SJCRH30 (cell line): Measurements from ENCODE around the gene TRDN. TPM values are rescaled to one million over a fixed set of nuclear protein-coding genes. Genes with fewer than 3 reads are reported as not detected.
"Not testable (repeated sequence)": the region's sequence is repeated elsewhere in the genome, so short reads cannot be mapped to it uniquely, and the experiment has no call there.

Experiments
- DNase-seq, 2 experiments: peaks; one replicate each; pipeline ENCODE4 v3.0.0-alpha.2; 2015 to 2020
- H3K27ac ChIP-seq: fragments of 250-450 bp; sonication (Bioruptor Pico); 2 replicates; pipeline ENCODE4 v1.5.1; 2020; ENCODE audit warnings: mild to moderate bottlenecking, moderate library complexity
- H3K27me3 ChIP-seq: fragments of 250-450 bp; sonication (Bioruptor Pico); 2 replicates; pipeline ENCODE4 v1.5.1; 2020; ENCODE audit warnings: mild to moderate bottlenecking, moderate library complexity
- H3K36me3 ChIP-seq: fragments of 250-450 bp; sonication (Bioruptor Pico); 2 replicates; pipeline ENCODE4 v1.5.1; 2020; ENCODE audit warnings: mild to moderate bottlenecking, moderate library complexity
- H3K4me1 ChIP-seq: fragments of 250-450 bp; sonication (Bioruptor Pico); 2 replicates; pipeline ENCODE4 v1.5.1; 2020; ENCODE audit warnings: mild to moderate bottlenecking, moderate library complexity
- H3K4me3 ChIP-seq: fragments of 250-450 bp; sonication (Bioruptor Pico); 2 replicates; pipeline ENCODE4 v1.5.1; 2020; ENCODE audit warnings: mild to moderate bottlenecking, moderate library complexity
- H3K9me3 ChIP-seq: fragments of 250-450 bp; sonication (Bioruptor Pico); replicated peaks from 2 replicates; pipeline ENCODE4 v1.5.1; 2020; ENCODE audit warnings: mild to moderate bottlenecking, moderate library complexity
- total RNA-seq: library from RNA; depleted of rRNA; stranded (reverse); fragments of >200 nt; shearing (Covaris generic); gene quantifications from 2 replicates; pipeline ENCODE4 v1.2.3, GENCODE V29; 2014

TRDN gene
- total RNA-seq, 1 experiment from 2014 or later, result 0.02 TPM

DNA sequence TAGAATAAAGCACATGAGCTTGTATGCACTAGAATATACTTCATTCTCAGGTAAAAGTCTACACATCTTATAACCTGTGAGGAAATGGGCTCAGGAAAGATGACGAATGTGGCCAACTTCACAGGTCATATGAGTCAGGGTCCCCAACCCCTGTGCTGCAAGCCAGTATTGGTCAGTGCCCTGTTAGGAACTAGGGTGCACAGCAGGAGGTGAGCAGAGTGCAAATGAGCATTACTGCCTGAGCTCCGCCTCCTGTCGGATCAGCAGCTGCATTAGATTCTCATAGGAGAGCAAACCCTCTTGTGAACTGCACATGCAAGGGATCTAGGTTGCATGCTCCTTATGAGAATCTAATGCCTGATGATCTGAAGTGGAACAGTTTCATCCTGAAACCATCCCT, 182.3 kb downstream of the TRDN start:
- Histone ChIP-seq H3K27ac (no peak overlapping the region), H3K4me1 (no peaks in the 10 kb centered on the region), H3K9me3 (no peaks in the 10 kb centered on the region), H3K4me3 (no peak overlapping the region), H3K27me3 (no peaks in the 10 kb centered on the region), H3K36me3 (no peaks in the 10 kb centered on the region)
- DNase-seq, result no peak

DNA sequence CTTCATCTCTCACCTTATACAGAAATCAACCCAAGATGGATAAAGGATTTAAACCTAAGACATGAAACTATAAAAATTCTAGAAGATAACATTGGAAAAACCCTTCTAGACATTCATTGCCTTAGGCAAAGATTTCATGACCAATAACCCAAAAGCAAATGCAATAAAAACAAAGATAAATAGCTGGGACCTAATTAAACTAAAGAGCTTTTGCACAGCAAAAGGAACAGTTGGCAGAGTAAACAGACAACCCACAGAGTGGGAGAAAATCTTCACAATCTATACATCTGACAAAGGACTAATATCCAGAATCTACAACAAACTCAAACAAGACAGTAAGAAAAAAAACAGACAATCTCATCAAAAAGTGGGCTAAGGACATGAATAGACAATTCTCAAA, 183.7 kb downstream of the TRDN start:
- H3K27me3 ChIP-seq, H3K4me1 ChIP-seq, DNase-seq, H3K9me3 ChIP-seq, H3K4me3 ChIP-seq, H3K36me3 ChIP-seq, H3K27ac ChIP-seq: not testable (repeated sequence)

DNA sequence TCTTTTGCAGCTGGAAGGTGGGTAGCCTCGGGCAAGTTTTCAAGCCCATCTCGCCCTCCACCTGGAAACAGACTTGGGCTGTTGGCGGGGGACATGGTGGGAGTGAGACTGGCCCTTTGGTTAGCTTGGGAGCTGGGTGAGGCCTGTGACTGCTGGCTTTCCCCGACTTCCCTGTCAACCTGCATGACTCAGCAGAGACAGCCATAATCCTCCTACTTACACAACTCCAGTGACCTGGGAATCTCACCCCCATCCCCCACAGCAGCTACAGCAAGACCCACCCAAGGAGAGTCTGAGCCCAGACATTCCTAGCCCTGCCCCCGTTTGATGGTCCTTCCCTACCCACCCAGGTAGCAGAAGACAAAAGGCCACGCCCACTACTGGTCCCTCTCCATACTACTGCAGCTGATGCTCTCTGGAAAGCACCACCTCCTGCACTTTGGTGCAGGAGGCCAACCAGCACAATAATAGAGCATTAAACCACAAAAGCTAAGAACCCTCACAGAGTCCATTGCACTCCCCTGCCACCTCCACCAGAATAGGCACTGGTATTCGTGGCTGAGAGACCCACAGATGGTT, 188.4 kb downstream of the TRDN start:
- H3K27ac ChIP-seq, result no peak overlapping the region
- H3K9me3 ChIP-seq, result no peaks in the 10 kb centered on the region
- H3K4me1 ChIP-seq, result no peaks in the 10 kb centered on the region
- H3K36me3 ChIP-seq, result no peaks in the 10 kb centered on the region
- H3K27me3 ChIP-seq, result no peaks in the 10 kb centered on the region
- DNase-seq, result no peak
- no peak overlapping the region for H3K4me3 ChIP-seq

DNA sequence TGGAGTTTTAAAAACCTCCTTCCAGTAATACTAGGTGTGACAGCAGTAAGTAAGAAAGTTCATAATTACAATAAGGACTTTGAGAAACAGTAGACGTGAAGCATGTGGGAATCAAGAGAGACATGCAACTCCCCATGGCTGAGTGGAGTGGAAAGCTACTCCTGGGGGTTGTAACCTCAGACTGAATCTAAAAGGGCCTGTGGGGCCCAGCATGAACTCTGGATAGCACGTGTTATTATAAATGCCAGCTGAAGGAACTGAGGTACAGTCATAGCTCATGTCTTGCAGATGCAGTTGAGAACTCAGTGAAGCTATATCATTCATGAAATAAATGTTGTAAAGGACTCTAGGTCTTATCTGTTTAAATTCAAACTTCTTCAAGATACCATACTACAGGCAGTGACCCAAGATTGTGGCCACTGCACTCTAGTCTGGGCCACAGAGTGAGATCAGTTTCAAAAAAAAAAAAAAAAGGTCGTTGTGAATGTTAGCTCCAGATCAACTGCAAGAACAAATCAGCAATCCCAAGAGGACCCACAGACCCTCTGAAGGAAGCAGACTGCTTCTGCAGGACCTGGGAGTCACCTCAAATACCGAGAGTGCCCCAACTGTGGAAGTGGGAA, 189.3 kb downstream of the TRDN start:
- DNase-seq, result no peak
- H3K4me3 ChIP-seq, result no peak overlapping the region
- no peaks in the 10 kb centered on the region for H3K9me3 ChIP-seq
- H3K36me3 ChIP-seq, result no peaks in the 10 kb centered on the region
- H3K27me3 ChIP-seq, result no peaks in the 10 kb centered on the region
- H3K27ac ChIP-seq, result no peak overlapping the region
- H3K4me1 ChIP-seq, result no peaks in the 10 kb centered on the region

DNA sequence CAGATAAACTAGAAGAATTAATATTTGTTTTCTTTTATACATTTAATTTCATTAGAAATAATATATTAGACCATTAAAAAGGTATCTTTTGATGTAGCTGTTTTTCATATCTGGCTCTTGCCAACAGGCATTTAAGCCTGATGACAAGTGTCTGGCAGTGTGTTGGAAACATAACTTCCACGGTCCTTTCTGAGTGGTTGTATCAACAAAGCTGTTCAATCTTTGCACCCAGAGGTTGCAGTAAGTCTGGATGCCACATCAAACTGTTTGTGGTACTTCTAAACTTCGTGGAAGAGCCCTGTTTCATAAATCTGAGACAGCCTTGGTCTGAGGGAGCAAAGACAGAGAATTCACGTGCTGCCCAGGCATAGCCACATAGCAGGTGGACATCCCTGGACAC, 197.4 kb downstream of the TRDN start:
- H3K36me3 ChIP-seq, result no peaks in the 10 kb centered on the region
- no peak overlapping the region for H3K27ac ChIP-seq
- H3K4me3 ChIP-seq, result no peak overlapping the region
- H3K9me3 ChIP-seq, result no peaks in the 10 kb centered on the region
- DNase-seq, result no peak
- H3K27me3 ChIP-seq, result 0 out of 2 replicates have a peak, but pooled peaks cover 4% of the 10 kb centered on the region
- H3K4me1 ChIP-seq, result no peaks in the 10 kb centered on the region

DNA sequence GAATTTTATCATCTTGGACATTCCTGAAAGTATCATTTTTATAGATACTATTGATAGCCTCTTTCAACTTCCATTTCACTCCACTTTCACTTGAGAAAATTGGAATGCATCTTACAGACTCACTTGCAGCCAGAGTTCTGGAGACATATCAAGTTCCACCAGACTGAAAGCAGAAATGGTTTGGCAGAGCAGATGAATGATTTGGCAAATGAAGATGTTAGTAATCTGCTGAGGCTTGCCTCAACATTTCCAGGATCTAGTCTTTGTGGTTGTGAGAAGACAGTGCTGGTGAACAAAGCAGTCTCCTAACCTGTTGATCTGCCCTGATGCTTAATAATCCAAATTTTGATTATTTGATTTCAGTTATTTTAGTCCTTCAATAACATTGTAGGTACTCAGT, 202.6 kb downstream of the TRDN start:
- Histone ChIP-seq H3K27me3 (0 out of 2 replicates have a peak, but pooled peaks cover 4% of the 10 kb centered on the region), H3K27ac (no peak overlapping the region), H3K4me1 (no peaks in the 10 kb centered on the region), H3K9me3 (no peaks in the 10 kb centered on the region), H3K4me3 (no peak overlapping the region), H3K36me3 (no peaks in the 10 kb centered on the region)
- no peak for DNase-seq

DNA sequence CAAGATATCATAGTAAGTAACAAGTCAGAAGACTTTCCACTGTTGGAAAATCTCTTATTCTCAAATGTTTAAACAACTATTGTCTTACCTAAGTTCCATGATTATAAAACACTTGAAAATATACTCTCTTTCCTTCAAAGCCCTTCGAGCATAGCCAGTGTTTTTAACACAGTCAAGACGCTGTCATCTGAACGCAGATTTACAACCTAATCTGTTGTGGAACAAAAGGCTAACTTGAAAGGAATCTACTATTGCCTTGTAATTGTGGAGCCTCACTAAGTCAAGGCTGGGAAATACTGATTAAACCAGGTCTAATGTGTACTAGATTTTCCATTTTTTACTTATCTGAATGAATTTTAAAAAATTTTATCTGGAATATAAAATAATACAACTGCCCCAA, 205.8 kb downstream of the TRDN start:
- Histone ChIP-seq H3K9me3 (no peaks in the 10 kb centered on the region), H3K27ac (no peak overlapping the region), H3K36me3 (no peaks in the 10 kb centered on the region), H3K27me3 (no peaks in the 10 kb centered on the region), H3K4me1 (no peaks in the 10 kb centered on the region), H3K4me3 (no peak overlapping the region)
- DNase-seq, result no peak

DNA sequence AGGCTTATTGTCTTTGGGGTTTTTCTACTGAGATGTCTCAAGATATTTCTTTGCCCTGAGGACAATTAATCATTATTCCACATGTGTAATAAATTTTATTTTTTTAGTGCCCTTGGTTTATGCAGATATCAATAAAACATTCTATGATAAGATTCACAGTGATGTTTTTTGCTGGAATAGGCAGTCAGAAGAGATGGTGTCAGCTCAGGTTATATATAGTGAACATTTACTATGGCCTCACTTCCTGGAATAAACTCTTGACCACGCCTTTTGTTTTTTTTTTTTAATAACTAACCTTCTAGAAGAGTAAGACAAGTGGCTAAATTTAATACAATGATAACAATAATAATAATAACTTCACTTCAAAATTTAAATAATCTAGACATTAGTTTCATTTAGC, 209.7 kb downstream of the TRDN start:
- no peaks in the 10 kb centered on the region for H3K27me3 ChIP-seq
- no peaks in the 10 kb centered on the region for H3K4me1 ChIP-seq
- no peak overlapping the region for H3K27ac ChIP-seq
- no peak for DNase-seq
- H3K36me3 ChIP-seq, result no peaks in the 10 kb centered on the region
- no peak overlapping the region for H3K4me3 ChIP-seq
- no peaks in the 10 kb centered on the region for H3K9me3 ChIP-seq

DNA sequence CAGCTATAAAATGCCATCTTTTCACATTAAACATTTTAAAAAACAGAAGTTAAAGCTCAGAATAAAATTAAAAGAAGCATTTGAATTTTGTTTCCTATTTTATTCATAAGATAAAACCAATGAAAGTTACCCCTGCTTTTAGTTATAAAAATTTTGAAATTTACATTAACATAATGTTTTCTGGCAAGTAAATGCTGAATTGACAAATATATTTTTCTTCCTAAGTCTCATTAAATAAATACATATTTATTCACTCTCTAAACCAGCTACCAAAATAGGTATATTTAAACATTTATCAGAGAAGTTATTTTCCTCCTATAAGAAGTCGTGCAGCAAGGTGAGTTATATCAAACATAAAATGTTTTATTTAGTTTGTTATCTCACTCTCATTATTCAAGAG, 213.6 kb downstream of the TRDN start:
- no peaks in the 10 kb centered on the region for H3K36me3 ChIP-seq
- DNase-seq, result no peak
- H3K27me3 ChIP-seq, result no peaks in the 10 kb centered on the region
- no peaks in the 10 kb centered on the region for H3K9me3 ChIP-seq
- H3K4me3 ChIP-seq, result no peak overlapping the region
- no peaks in the 10 kb centered on the region for H3K4me1 ChIP-seq
- H3K27ac ChIP-seq, result no peak overlapping the region

DNA sequence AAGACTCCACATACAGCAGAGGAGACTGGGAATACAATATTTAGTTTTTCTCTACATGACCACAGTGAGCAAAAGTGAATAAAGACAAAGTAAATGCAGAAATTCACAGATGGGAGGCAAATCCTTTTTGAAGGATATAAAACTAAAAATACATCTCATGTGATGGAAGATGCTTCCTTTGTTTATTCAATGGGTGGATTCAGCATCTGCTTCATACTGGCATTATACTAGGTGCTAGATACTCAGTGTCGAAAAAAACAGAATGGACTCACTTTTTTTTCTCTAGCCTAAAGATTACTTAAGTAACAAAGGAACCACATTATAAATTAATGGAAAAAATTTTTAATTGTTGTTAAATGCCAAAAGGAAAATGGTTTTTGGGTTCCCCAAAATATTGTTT, 216.2 kb downstream of the TRDN start:
- DNase-seq, result no peak
- Histone ChIP-seq H3K9me3 (no peaks in the 10 kb centered on the region), H3K27ac (no peak overlapping the region), H3K4me3 (no peak overlapping the region), H3K27me3 (no peaks in the 10 kb centered on the region), H3K36me3 (no peaks in the 10 kb centered on the region), H3K4me1 (no peaks in the 10 kb centered on the region)

DNA sequence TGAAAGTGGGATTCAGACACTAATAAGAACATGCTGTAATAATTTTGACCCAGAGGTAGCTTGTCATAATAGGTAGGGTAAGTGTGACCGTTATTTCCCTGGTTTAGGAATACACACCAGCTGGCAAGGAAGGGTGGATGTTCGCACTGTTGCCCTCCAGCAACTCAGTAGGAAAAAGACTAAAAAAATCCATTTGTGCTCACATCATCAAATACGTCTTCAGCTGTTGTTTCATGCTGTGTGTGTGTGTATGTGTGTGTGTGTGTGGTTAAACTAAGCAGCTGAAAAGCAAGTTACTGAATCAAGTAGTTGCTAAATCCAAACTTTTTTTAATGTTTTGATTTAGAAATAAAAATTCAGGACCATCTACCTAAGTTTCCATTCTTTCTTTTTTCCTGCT, 218.7 kb downstream of the TRDN start:
- Histone ChIP-seq H3K27me3 (no peaks in the 10 kb centered on the region), H3K36me3 (no peaks in the 10 kb centered on the region), H3K9me3 (no peaks in the 10 kb centered on the region), H3K27ac (no peak overlapping the region), H3K4me3 (no peak overlapping the region), H3K4me1 (no peaks in the 10 kb centered on the region)
- DNase-seq, result peak in 1 of 2 experiments; percentile 9

DNA sequence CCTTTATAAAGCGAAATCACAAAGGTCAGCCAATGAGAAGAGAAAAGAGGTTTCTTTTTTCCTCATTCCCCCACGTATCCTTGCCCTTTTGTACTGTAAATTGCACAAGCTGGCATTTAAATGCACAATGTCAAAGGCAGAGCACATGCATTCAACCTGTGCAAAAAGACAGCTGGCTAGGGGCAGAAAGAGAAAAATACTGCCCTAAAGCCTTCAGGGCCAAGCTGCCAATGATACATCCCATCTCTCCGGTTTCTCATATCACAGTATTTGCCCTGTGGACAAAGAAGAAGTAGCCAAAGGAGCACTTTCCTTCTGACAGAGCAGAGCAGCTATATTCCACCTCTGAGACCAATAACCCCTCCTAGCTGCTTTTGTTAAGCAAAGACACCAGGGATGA, 219.2 kb downstream of the TRDN start:
- Histone ChIP-seq H3K4me3 (no peak overlapping the region), H3K9me3 (no peaks in the 10 kb centered on the region), H3K36me3 (no peaks in the 10 kb centered on the region), H3K27ac (no peak overlapping the region), H3K4me1 (no peaks in the 10 kb centered on the region), H3K27me3 (no peaks in the 10 kb centered on the region)
- no peak for DNase-seq

DNA sequence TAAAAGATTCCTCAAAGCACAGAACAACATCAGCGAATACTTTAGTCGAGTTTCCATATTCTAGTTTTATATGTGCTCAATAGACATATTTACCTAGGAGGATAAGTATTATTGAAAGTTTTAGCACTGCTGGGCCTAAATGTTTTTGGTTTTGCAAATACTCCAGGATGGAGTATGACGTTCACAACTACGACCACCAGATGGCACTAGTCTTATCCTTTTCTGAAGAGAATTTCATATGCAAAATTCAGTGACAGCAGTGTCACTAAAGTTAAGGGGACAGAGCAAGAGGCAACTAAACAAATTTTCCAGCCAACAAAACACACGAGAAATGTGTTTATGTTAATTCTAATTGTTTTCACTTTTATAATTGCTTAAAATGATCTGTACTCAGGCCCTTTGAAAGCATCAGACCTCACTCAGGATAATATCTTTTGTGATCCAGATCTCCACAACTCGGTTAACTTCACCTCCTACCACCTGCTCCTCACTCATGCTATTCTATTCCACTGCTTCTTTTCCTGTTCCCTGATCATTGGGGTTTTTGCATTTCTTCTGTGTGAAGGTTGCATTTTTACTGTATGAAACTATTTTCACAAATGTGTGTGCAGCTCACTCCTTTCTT, 220.8 kb downstream of the TRDN start:
- H3K9me3 ChIP-seq, result no peaks in the 10 kb centered on the region
- H3K36me3 ChIP-seq, result no peaks in the 10 kb centered on the region
- no peaks in the 10 kb centered on the region for H3K4me1 ChIP-seq
- DNase-seq, result peak; percentile 35 to 61
- H3K4me3 ChIP-seq, result no peak overlapping the region
- no peak overlapping the region for H3K27ac ChIP-seq
- no peaks in the 10 kb centered on the region for H3K27me3 ChIP-seq

DNA sequence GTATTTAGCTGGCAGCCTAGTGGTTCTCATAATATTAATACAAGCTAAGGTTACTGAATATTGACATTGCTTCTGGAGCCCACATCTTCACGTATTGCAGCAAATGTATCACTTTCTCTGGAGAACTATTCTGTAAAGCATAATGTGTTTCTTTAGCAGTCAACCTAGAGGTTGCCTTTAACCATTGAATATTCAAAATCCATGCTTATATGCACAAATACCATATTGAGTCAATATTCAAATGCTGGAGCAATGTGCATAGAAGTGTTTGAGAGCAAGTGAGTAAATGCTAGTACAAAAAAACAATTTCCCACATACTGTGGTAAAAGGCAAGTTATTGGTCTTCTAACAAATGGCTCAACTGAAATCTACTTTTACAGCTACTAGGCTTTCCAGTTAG, 231.8 kb downstream of the TRDN start:
- Histone ChIP-seq H3K4me3 (no peak overlapping the region), H3K9me3 (no peaks in the 10 kb centered on the region), H3K4me1 (no peaks in the 10 kb centered on the region), H3K27ac (no peak overlapping the region), H3K27me3 (no peaks in the 10 kb centered on the region), H3K36me3 (no peaks in the 10 kb centered on the region)
- no peak for DNase-seq

DNA sequence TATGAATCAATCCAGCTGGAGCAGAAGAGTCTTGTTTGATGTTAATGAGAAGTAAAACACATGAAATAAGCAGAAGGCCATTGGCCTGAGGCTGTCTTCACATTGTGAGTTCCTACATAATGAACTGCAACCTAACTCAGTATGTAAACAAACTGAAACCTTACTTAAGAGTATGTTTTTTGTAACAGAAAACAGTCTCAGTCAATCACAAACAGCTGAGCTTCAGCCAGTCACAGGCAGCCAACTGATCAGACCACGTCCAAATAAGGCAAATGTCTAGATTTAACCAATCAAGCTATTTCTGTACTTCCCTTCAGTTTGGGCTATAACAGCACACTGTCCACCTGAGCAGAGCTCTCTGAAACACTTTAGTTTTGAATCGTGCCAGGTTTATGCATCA, 234.7 kb downstream of the TRDN start:
- no peaks in the 10 kb centered on the region for H3K4me1 ChIP-seq
- no peaks in the 10 kb centered on the region for H3K9me3 ChIP-seq
- DNase-seq, result no peak
- no peaks in the 10 kb centered on the region for H3K36me3 ChIP-seq
- H3K4me3 ChIP-seq, result no peak overlapping the region
- no peaks in the 10 kb centered on the region for H3K27me3 ChIP-seq
- H3K27ac ChIP-seq, result no peak overlapping the region

DNA sequence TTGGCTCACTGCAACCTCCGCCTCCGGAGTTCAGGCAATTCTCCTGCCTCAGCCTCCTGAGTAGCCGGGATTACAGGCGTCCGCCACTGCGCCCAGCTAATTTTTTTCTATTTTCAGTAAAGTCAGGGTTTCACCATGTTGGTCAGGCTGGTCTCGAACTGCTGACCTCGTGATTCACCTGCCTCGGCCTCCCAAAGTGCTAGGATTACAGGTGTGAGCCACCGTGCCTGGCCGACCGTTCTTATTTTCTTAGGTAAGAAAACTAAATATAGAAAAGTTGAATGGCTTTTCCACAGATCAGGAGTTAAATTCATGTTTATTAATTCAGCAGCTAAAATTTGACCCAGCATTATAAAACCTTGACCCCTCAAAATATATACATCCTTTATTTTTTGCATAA, 238.7 kb downstream of the TRDN start:
- no peaks in the 10 kb centered on the region for H3K9me3 ChIP-seq
- no peak overlapping the region for H3K4me3 ChIP-seq
- H3K4me1 ChIP-seq, result no peaks in the 10 kb centered on the region
- H3K27me3 ChIP-seq, result no peaks in the 10 kb centered on the region
- H3K36me3 ChIP-seq, result no peaks in the 10 kb centered on the region
- no peak for DNase-seq
- no peak overlapping the region for H3K27ac ChIP-seq
